GM18873 (cell line): Measurements from ENCODE around the gene BICC1.

Source experiments
- ATAC-seq: cut with Tn5 transposase; IDR thresholded peaks from one replicate; pipeline ENCODE4 v1.9.1; 2021; ENCODE audit warnings: mild to moderate bottlenecking, moderate library complexity, moderate number of reproducible peaks; ENCODE audit not compliant: unreplicated experiment, low FRiP score

The BICC1 gene

DNA sequence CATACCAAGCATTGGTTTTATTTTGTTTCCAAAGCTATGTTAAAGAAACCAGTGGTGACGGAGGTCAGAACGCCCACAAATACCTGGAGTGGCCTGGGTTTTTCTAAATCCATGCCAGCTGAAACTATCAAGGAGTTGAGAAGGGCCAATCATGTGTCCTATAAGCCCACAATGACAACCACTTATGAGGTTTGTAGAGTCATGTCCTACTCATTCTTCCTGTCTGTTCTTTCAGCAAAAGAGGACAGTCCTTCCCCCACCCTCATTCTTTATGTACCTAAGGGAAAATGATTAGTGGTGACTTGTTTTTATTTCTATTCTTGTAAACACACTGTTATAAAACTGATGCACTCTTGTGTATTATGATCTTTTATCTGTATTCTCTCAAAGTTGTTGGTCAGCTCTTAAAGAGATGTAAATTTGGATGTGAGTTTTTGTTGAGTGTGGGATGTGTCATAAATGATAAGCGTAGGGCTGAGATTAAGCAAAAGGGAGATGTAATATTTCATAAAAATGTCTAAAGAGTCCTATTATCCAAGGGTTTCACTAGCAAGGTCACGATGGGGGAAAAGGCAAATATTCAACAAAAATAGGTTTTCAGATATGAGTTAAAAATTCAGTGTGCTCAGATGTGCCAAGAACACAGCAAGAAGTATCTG lies 294.4 kb downstream of the BICC1 start:
- ATAC-seq: no peak

DNA sequence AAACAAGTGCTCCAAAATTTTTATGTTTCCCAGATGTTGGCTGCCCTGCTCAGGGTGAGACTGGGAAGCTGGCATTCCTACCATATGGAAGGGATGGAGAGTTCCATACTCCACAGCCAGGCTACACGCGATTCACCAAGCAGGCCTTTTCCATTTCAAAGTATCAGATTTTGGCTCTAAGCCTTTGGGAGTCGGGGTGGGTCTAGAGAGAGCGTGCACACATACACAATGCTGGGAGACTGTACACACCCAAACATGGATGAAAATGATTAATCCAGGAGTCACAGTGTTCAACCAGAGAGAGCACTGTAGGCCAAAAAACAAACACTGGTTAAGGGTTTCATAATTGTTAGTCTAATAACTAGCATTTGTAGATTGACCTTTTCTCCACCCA lies 295.0 kb downstream of the BICC1 start:
- ATAC-seq: no peak

DNA sequence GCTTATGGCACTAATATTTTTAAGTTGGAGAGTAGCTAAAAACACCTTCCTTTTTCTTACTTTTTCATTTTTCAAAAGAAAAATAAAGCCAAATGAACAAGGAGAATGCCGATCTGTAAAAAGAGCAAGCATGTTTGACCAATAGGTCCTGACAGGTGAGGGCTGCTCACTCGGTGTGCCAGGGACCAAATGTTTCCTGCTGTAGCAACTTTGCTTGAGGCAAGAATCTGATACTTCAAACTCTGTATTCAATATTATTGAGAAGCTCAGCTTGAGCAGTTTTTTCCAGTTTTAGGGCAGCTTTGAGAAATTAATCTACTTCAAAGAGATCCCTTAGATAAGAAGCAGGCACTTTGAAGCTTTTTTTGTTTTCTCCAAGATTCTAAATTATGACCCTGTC lies 298.1 kb downstream of the BICC1 start:
- no peak for ATAC-seq

DNA sequence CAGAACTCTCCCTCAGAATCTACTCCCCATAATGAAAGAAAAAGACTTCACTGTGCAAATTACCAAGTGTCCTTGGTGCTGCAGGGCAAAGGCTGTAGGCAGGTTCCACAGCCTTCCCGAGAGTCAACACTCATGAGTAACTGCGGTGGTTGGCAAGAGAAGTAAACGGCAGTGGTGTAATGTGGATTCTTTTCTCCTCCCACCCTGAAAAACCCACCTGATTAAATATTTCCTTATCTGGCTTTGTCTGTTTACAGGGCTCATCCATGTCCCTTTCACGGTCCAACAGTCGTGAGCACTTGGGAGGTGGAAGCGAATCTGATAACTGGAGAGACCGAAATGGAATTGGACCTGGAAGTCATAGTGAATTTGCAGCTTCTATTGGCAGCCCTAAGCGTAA lies 300.9 kb downstream of the BICC1 start:
- ATAC-seq: no peak

GRCh38 chr10:58817201-58817846 lies 304.7 kb downstream of the BICC1 start:
- no peak for ATAC-seq

- no peak for ATAC-seq
These were observed 306.2 kb downstream of the BICC1 start for GRCh38 chr10:58818900-58819299.

GRCh38 chr10:58820386-58820785 lies 307.7 kb downstream of the BICC1 start:
- no peak for ATAC-seq

DNA sequence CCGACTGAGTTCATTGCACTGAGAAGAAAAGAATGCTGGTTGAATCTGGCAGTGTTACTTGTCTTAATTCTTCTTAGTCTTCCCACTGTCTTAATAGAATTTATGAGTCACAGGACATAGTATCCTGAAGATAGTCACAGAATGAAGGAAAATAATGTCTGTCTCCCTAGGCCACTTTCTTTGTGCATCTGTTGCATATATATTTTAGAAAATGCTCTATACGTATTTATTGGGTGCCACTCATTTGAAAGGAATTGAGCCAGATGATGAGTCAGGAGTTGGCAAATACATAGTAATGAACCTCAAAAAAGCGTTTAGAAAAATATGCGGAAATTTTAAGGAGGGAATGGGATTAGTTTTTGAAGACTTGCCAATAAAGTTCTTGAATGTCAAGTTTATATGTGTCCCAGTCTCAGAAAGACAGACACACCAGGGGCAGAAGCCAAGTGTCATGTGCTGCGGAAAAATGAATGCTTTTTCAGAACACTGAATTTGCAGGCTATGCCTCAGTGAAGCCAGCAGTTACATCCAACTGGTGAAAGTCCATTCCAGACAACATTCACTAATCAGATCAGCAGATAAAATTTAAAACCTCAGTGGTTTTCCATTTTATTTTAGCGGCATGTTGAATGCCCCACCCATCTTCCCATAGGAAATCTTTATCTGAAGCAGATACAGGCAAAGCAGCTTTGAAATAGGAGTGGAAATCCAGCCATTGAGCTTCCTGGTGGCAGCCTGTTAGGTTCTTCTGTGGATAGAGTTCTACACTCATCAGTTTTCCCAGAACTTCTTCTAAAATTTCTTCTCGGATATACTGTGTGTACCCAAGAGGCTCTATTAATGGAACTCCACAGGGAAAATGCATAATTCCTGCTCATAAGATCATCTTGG lies 308.4 kb downstream of the BICC1 start:
- ATAC-seq: no peak

GRCh38 chr10:58821752-58822056 lies 309.0 kb downstream of the BICC1 start:
- no peak for ATAC-seq

- ATAC-seq: no peak
These were observed 311.3 kb downstream of the BICC1 start for GRCh38 chr10:58823983-58824382.

DNA sequence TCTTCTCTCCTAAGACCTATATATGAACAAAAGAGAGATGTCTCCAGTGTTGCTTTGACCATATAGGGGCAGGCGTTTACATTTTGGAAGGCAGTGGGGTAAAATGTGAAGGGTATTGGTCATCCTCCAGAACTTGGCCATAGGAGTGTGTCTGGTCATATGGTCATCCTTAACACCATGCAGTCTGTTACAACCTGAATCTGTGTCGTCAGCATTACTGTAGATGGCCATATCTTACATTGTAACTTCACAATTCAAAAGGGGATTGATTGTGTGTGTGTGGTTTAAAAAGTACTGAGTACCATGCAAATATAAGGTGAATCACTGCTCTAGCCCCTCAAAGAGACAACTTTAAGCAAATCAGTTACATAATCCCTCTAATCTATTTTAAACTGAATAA lies 311.7 kb downstream of the BICC1 start:
- no peak for ATAC-seq

- no peak for ATAC-seq
These were observed 314.0 kb downstream of the BICC1 start for GRCh38 chr10:58826694-58827093.

GRCh38 chr10:58827381-58827780 lies 314.7 kb downstream of the BICC1 start:
- no peak for ATAC-seq

- no peak for ATAC-seq
These were observed 317.2 kb downstream of the BICC1 start for GRCh38 chr10:58829839-58830238.

GRCh38 chr10:58830697-58831096 lies 318.0 kb downstream of the BICC1 start:
- ATAC-seq: no peak

DNA sequence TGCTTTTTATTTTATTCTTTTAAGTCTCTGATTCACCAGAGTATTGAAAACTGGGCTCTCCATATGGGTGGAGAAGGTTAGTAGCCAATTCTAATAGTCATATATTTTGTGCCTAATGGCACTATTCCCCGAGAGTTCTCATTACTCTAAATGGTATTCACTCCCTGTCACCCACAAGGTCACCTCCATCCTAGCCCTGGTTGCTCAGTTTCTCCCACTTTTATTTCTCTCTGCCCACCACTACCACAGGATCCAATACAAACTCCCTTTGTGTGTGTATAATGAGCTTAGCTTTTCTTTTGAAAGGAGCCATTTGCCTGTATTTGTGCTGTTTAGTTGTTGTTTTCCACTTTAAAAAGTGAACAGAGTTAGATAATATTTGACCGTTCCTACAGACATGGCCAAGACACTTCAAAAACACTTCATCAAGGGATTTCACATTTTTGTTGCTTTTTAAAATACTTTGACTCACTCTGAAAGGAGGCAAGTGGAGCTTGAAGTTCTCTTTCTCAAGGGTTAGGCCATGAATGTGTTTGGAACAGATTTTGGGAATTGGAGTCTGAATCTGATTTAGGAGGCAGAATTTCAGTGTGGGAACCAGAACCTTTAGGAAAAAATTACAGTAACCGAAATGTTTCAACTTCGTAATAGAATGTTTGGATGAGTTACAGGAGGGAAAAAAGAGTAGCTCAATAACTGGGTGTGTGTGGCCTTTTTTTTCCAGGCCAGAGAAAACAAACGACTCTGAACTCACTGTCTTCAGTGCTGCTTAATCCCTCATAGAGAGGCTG lies 321.3 kb downstream of the BICC1 start:
- no peak for ATAC-seq

GRCh38 chr10:58836176-58836700 lies 323.6 kb downstream of the BICC1 start:
- no peak for ATAC-seq

- ATAC-seq: no peak
These were observed 324.4 kb downstream of the BICC1 start for GRCh38 chr10:58836991-58837575.

- no peak for ATAC-seq
These were observed 325.2 kb downstream of the BICC1 start for GRCh38 chr10:58837826-58838225.

GRCh38 chr10:58838561-58839208 lies 326.0 kb downstream of the BICC1 start:
- no peak for ATAC-seq
